ENCODE data around the gene SNAPIN.

Gene SNAPIN

DNA sequence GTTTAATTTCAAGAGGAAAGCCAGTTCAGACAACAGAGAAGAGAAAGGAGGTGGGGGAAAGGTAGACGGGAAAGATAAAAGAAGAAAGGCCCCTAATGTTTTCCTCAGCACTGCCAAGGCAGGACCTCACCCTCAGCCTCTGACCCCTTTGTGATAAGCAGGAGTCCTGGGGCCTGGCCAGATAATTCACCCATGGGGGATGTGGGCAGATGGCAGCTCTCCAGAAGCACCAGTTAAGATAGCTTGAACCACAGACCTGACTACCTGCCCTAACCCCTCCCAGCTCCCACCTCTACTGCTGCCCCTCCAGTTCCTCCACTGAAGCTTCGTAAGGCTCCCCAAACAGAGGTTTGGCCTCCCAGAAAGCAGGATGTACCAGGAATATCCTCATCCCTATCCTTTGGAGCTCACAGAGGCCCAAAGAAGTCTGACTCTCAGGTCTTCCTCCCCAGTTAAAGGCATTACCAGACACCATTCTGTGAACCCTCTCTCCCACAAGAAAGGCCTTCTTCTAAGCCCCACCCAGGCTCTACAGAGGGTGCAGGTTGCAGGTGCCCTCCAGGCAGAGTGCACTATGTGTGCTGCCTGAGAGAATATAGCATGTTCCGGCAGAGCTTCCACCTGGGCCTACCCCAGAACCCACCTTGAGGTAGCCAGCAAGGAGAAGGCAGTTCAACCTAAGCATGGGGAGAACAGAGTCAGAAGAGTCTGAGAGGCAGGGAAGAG, 9.2 kb upstream of the SNAPIN start:
- H3K9me2 ChIP-seq (ENCODE audit: low read depth, low read length), result no peaks in the 10 kb centered on the region
- H4K20me1 ChIP-seq (ENCODE audit: insufficient read depth, low read length), result no peaks in the 10 kb centered on the region
- TF ChIP-seq, protein P1, sequence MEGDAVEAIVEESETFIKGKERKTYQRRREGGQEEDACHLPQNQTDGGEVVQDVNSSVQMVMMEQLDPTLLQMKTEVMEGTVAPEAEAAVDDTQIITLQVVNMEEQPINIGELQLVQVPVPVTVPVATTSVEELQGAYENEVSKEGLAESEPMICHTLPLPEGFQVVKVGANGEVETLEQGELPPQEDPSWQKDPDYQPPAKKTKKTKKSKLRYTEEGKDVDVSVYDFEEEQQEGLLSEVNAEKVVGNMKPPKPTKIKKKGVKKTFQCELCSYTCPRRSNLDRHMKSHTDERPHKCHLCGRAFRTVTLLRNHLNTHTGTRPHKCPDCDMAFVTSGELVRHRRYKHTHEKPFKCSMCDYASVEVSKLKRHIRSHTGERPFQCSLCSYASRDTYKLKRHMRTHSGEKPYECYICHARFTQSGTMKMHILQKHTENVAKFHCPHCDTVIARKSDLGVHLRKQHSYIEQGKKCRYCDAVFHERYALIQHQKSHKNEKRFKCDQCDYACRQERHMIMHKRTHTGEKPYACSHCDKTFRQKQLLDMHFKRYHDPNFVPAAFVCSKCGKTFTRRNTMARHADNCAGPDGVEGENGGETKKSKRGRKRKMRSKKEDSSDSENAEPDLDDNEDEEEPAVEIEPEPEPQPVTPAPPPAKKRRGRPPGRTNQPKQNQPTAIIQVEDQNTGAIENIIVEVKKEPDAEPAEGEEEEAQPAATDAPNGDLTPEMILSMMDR (IDR thresholded peaks at IDR 0.05; ENCODE audit: low read length), result no peak
- no peak for TF ChIP-seq EZH2 (IDR thresholded peaks at IDR 0.05; ENCODE audit: borderline replicate concordance, low read length)
- H3F3A ChIP-seq (ENCODE audit: insufficient read depth, low read length), result peaks cover 5% of the 10 kb centered on the region; the same call in 1 of the 2 replicates
- H3K4me3 ChIP-seq (ENCODE audit: low read depth, low read length, poor library complexity, severe bottlenecking), result no peak overlapping the region
- H3K36me3 ChIP-seq (ENCODE audit: insufficient read depth, low read length), result peaks cover 31% of the 10 kb centered on the region
- no peak overlapping the region for H3K27ac ChIP-seq (ENCODE audit: low read depth, low read length, poor library complexity, severe bottlenecking)
- no peaks in the 10 kb centered on the region for H3K79me2 ChIP-seq (ENCODE audit: insufficient read depth, low read length)
- no peak overlapping the region for H3K4me2 ChIP-seq (ENCODE audit: low read length)
- no peak overlapping the region for H2AFZ ChIP-seq (ENCODE audit: low read length)
- H3K9me3 ChIP-seq (ENCODE audit: low read length), result no peaks in the 10 kb centered on the region
- H3K9ac ChIP-seq (ENCODE audit: low read length), result no peak overlapping the region
- peaks cover 6% of the 10 kb centered on the region for H3K4me1 ChIP-seq (ENCODE audit: insufficient read depth, low read length, severe bottlenecking)
- H3K27me3 ChIP-seq (ENCODE audit: insufficient read depth, low read length), result no peaks in the 10 kb centered on the region

DNA sequence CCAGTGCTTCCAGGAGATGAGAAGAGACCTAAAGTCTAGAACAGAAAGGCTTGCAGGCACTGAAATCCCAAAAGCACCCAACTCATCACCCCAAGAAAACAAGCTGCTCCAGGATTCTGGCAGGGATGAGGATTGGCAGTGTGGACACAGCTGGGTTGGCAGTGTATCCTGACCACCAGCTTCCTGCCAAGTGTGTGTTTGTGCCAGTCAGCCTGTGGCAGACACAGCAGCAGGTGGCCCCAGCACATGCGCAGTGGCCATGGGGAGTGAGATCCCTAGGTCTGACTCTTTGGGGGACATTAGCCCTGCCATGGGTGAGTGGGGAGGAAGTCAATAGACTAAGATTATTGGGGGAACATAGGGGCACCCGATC, 8.7 kb upstream of the SNAPIN start:
- TF ChIP-seq, protein P1 (IDR thresholded peaks at IDR 0.05; ENCODE audit: low read length), result no peak
- no peak for TF ChIP-seq EZH2 (IDR thresholded peaks at IDR 0.05; ENCODE audit: borderline replicate concordance, low read length)
- no peaks in the 10 kb centered on the region for H3K27me3 ChIP-seq (ENCODE audit: insufficient read depth, low read length)
- H3K9me3 ChIP-seq (ENCODE audit: low read length), result no peaks in the 10 kb centered on the region
- H3K4me2 ChIP-seq (ENCODE audit: low read length), result no peak overlapping the region
- H3K4me3 ChIP-seq (ENCODE audit: low read depth, low read length, poor library complexity, severe bottlenecking), result no peak overlapping the region
- peaks cover 6% of the 10 kb centered on the region for H3K4me1 ChIP-seq (ENCODE audit: insufficient read depth, low read length, severe bottlenecking)
- H4K20me1 ChIP-seq (ENCODE audit: insufficient read depth, low read length), result no peaks in the 10 kb centered on the region
- no peak overlapping the region for H2AFZ ChIP-seq (ENCODE audit: low read length)
- no peaks in the 10 kb centered on the region for H3K79me2 ChIP-seq (ENCODE audit: insufficient read depth, low read length)
- H3K27ac ChIP-seq (ENCODE audit: low read depth, low read length, poor library complexity, severe bottlenecking), result no peak overlapping the region
- no peak overlapping the region for H3K9ac ChIP-seq (ENCODE audit: low read length)
- peaks cover 25% of the 10 kb centered on the region for H3K36me3 ChIP-seq (ENCODE audit: insufficient read depth, low read length)
- H3K9me2 ChIP-seq (ENCODE audit: low read depth, low read length), result no peaks in the 10 kb centered on the region
- peaks cover 6% of the 10 kb centered on the region; the same call in 1 of the 2 replicates for H3F3A ChIP-seq (ENCODE audit: insufficient read depth, low read length)

DNA sequence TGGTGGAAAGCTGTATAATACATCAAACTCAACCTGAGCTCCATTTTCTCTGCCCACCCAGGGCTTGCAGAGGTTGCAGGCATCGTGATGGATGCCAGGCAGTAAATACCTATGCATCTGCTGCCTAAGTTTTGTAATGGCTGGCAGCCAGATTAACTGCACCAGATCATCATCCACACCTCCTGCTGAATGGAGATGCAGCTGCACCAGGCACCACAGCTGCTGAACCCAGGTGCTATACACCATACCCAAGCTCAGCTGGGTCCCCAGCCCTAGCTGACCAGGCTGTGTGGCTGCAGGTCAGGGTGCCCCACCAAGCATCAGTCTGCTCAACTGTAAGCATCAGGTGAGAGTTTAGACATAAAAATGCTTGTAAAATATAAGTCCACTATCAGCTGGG, 6.7 kb upstream of the SNAPIN start:
- Histone ChIP-seq H3K9me2 (ENCODE audit: low read depth, low read length) (no peaks in the 10 kb centered on the region), H3K27me3 (ENCODE audit: insufficient read depth, low read length) (no peaks in the 10 kb centered on the region), H3F3A (ENCODE audit: insufficient read depth, low read length) (peaks cover 6% of the 10 kb centered on the region; the same call in 1 of the 2 replicates), H3K79me2 (ENCODE audit: insufficient read depth, low read length) (no peaks in the 10 kb centered on the region), H3K4me1 (ENCODE audit: insufficient read depth, low read length, severe bottlenecking) (peaks cover 6% of the 10 kb centered on the region), H3K36me3 (ENCODE audit: insufficient read depth, low read length) (peaks cover 6% of the 10 kb centered on the region), H3K4me3 (ENCODE audit: low read depth, low read length, poor library complexity, severe bottlenecking) (no peak overlapping the region), H3K9ac (ENCODE audit: low read length) (no peak overlapping the region), H3K4me2 (ENCODE audit: low read length) (no peak overlapping the region), H3K9me3 (ENCODE audit: low read length) (no peaks in the 10 kb centered on the region), H2AFZ (ENCODE audit: low read length) (no peak overlapping the region), H4K20me1 (ENCODE audit: insufficient read depth, low read length) (no peaks in the 10 kb centered on the region), H3K27ac (ENCODE audit: low read depth, low read length, poor library complexity, severe bottlenecking) (no peak overlapping the region)
- TF ChIP-seq EZH2 (IDR thresholded peaks at IDR 0.05; ENCODE audit: borderline replicate concordance, low read length), result no peak
- TF ChIP-seq, protein P1 (IDR thresholded peaks at IDR 0.05; ENCODE audit: low read length), result no peak
